Measurements from ENCODE around the gene BCAR1. TPM values are rescaled to one million over a fixed set of nuclear protein-coding genes. Genes with fewer than 3 reads are reported as not detected.

BCAR1 gene
- polyA plus RNA-seq, 1 donor (not counting 4 experiments of a cell fraction or from before 2014, with no cell fraction given) = 17.8 TPM

DNA sequence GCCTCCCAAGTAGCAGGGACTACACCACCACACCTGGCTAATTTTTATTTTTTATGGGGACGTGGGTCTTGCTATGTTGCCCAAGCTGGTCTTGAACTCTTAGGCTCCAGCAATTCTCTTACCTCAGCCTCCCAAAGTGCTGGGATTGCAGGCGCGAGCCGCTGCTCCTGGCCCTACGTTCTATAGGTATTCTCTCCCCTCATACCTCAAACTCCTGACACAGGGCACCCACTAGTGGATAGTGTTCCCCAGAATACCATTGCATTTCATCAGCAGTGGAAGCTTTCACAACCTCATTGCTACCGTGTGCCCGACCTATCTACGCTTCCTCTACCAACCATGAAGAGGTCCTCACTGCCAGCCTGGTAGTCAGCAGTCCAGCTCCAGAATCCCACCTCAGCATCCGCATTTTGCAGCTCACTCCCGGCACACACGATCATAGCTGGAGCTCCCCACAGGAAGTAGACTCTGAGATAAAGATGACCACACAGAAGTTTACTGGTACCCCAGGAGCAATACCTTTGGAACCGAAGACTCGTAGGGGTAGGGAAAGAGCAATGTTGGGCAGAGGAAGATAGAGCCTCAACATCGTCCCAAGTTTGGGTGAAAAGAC, 53.8 kb downstream of the BCAR1 start:
- Histone ChIP-seq H3K4me2 (ENCODE audit: control insufficient read depth, extremely low read depth, insufficient read depth, low read depth, low read length) (no peak overlapping the region), H4K20me1 (ENCODE audit: control insufficient read depth, extremely low read depth, insufficient read depth, low read length) (no peaks in the 10 kb centered on the region), H3K9ac (ENCODE audit: control insufficient read depth, extremely low read depth, insufficient read depth, low read length) (no peak overlapping the region), H3K4me1 (ENCODE audit: control insufficient read depth, extremely low read depth, insufficient read depth, low read length) (no peaks in the 10 kb centered on the region), H3K4me3 (ENCODE audit: control insufficient read depth in 2 of 3, extremely low read depth in 1 of 3, insufficient read depth in 2 of 3, low read depth in 1 of 3, low read length in 3 of 3) (no peak overlapping the region), H3K36me3 (ENCODE audit: control insufficient read depth in 2 of 2, extremely low read depth in 1 of 2, insufficient read depth in 2 of 2, low read length in 2 of 2) (no peaks in the 10 kb centered on the region), H3K27me3 (ENCODE audit: control insufficient read depth, extremely low read depth, insufficient read depth, low read length) (peaks cover 11% of the 10 kb centered on the region), H3K27ac (ENCODE audit: control insufficient read depth, insufficient read depth, low read length) (no peak overlapping the region), H3K9me1 (ENCODE audit: control insufficient read depth, extremely low read depth, insufficient read depth, low read length) (no peaks in the 10 kb centered on the region), H3K79me2 (ENCODE audit: control insufficient read depth, insufficient read depth, low read length) (no peaks in the 10 kb centered on the region), H3K9me3 (ENCODE audit: control insufficient read depth, low read depth, low read length) (no peaks in the 10 kb centered on the region), H2AFZ (ENCODE audit: control insufficient read depth, low read length) (no peak overlapping the region)
- TF ChIP-seq, protein P1, sequence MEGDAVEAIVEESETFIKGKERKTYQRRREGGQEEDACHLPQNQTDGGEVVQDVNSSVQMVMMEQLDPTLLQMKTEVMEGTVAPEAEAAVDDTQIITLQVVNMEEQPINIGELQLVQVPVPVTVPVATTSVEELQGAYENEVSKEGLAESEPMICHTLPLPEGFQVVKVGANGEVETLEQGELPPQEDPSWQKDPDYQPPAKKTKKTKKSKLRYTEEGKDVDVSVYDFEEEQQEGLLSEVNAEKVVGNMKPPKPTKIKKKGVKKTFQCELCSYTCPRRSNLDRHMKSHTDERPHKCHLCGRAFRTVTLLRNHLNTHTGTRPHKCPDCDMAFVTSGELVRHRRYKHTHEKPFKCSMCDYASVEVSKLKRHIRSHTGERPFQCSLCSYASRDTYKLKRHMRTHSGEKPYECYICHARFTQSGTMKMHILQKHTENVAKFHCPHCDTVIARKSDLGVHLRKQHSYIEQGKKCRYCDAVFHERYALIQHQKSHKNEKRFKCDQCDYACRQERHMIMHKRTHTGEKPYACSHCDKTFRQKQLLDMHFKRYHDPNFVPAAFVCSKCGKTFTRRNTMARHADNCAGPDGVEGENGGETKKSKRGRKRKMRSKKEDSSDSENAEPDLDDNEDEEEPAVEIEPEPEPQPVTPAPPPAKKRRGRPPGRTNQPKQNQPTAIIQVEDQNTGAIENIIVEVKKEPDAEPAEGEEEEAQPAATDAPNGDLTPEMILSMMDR (optimal IDR thresholded peaks at IDR 0.05 in 1 of 3, IDR thresholded peaks at IDR 0.05 in 1 of 3, conservative IDR thresholded peaks at IDR 0.05 in 1 of 3; ENCODE audit: extremely low read depth in 1 of 3, insufficient read depth in 2 of 3, low read length in 3 of 3) = peak in 1 of 3 experiments; percentile 11
- TF ChIP-seq EZH2 (IDR thresholded peaks at IDR 0.05; ENCODE audit: low read length) = no peak
- dilution Hi-C loops (cut with MboI; ENCODE audit: extremely low pct_ligation_motif_present, low sequenced_read_pairs) = no loop called here
- FAIRE-seq (no peak), DNase-seq (ENCODE audit: low read depth, low spot score) (no peak)

DNA sequence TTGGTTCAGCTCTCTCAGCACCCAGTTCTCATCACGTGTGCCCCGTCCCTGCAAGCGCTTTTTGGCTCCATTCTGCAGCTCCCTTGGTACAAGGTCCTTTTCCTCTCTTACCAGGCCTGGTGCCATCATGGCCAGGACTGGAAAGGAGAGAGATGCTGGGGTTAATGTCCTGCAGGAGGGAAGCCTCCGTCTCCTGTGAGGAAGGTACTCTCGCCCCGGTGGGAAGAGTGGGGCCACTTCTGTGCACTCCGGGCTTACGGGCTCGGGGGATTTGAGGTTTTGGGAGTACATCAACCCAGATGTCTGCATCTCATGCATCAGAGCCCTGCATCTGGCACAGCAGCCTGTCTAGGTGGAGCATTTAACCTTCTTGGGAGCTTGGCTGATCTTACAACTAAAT, 54.6 kb downstream of the BCAR1 start:
- no peak overlapping the region for H2AFZ ChIP-seq (ENCODE audit: control insufficient read depth, low read length)
- DNase-seq (ENCODE audit: low read depth, low spot score) (no peak), FAIRE-seq (no peak)
- no peak overlapping the region for H3K27ac ChIP-seq (ENCODE audit: control insufficient read depth, insufficient read depth, low read length)
- no peak for TF ChIP-seq EZH2 (IDR thresholded peaks at IDR 0.05; ENCODE audit: low read length)
- TF ChIP-seq, protein P1 (optimal IDR thresholded peaks at IDR 0.05 in 1 of 3, IDR thresholded peaks at IDR 0.05 in 1 of 3, conservative IDR thresholded peaks at IDR 0.05 in 1 of 3; ENCODE audit: extremely low read depth in 1 of 3, insufficient read depth in 2 of 3, low read length in 3 of 3) = no peak
- H3K79me2 ChIP-seq (ENCODE audit: control insufficient read depth, insufficient read depth, low read length) = no peaks in the 10 kb centered on the region
- no peaks in the 10 kb centered on the region for H3K4me1 ChIP-seq (ENCODE audit: control insufficient read depth, extremely low read depth, insufficient read depth, low read length)
- dilution Hi-C loops (cut with MboI; ENCODE audit: extremely low pct_ligation_motif_present, low sequenced_read_pairs) = no loop called here
- H4K20me1 ChIP-seq (ENCODE audit: control insufficient read depth, extremely low read depth, insufficient read depth, low read length) = no peaks in the 10 kb centered on the region
- H3K9me3 ChIP-seq (ENCODE audit: control insufficient read depth, low read depth, low read length) = no peaks in the 10 kb centered on the region
- peaks cover 11% of the 10 kb centered on the region for H3K27me3 ChIP-seq (ENCODE audit: control insufficient read depth, extremely low read depth, insufficient read depth, low read length)
- no peak overlapping the region for H3K4me3 ChIP-seq (ENCODE audit: control insufficient read depth in 2 of 3, extremely low read depth in 1 of 3, insufficient read depth in 2 of 3, low read depth in 1 of 3, low read length in 3 of 3)
- H3K4me2 ChIP-seq (ENCODE audit: control insufficient read depth, extremely low read depth, insufficient read depth, low read depth, low read length) = no peak overlapping the region
- no peaks in the 10 kb centered on the region for H3K36me3 ChIP-seq (ENCODE audit: control insufficient read depth in 2 of 2, extremely low read depth in 1 of 2, insufficient read depth in 2 of 2, low read length in 2 of 2)
- H3K9me1 ChIP-seq (ENCODE audit: control insufficient read depth, extremely low read depth, insufficient read depth, low read length) = no peaks in the 10 kb centered on the region
- no peak overlapping the region for H3K9ac ChIP-seq (ENCODE audit: control insufficient read depth, extremely low read depth, insufficient read depth, low read length)

Data from keratinocyte (primary cell).